Right lung (tissue), 5 donors: ENCODE measurements around the gene ENOX2. TPM values are rescaled to one million over a fixed set of nuclear protein-coding genes. Genes with fewer than 3 reads are reported as not detected.

Experiments
- DNase-seq, 2 donors: peaks; one replicate each; pipeline ENCODE4 v3.0.0-alpha.2; 2013
- polyA plus RNA-seq, 5 donors: library from polyadenylated mRNA; unstranded; fragments of 120-200 nt; gene quantifications; one replicate each; pipeline versions ENCODE4 v1.2.1 to v1.2.3, GENCODE V29; 2013; ENCODE audit warnings: inconsistent platforms in 1 of 5, low replicate concordance in 1 of 5; ENCODE audit not compliant: insufficient read length in 5 of 5, insufficient read depth in 1 of 5

ENOX2 gene
- polyA plus RNA-seq, 5 donors: 1.6 to 10.7 (median 8.8) TPM

DNA sequence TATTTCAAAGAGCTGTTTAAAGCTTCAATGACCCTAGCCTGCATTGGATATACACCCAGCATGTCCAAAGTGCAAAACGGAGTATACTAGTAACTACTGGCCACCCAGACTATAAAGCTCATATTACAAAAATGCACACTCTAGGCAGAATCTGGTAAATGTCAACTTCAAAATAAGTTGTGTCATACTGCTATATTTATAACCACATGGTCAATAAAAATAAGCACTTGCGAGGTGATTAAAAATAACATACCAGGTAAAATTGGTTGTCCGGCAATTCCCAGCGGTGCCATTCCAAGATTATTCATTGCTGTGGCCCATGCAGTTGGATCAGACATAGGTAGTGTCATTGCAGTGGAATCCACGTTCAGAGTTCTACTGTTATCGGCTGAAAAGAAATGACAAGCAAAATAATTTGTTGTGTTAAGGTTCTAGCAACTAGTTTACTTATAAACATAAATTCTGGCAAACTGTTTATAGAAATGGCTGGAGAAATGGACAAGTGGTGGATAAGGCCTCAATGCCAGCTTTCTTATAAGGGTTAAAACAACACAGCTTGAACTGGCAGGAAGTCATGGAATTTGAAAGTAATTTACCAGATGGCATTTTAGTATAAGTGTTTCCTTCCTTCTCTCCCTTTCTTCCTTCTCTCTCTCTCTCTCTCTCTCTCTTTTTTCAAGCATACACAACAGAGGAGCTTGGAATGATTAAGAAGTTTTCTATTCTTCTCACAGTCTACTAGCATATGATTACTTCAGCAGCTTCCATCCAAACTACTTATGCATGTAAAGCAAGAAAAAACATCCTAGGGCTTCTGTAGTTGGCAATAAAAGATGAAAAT, 199.9 kb downstream of the ENOX2 start:
- no peak for DNase-seq

DNA sequence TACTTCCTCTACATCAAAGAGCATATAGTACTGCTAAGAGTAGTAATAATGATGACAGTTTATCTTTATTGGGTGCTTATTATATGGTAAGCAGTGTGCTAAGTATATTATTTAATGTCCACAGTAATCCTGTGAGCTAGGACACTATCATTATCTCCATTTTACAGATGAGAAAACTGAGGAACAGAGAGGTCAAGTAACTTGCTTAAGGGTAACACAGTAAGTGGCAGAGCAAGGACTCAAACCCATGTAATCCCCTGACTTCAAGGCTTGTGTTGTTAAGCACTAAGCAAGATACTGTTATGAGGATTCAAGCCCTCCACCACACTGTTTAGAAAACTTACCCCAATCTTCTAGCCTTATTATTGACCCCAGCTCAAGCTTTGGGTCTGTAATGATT, 202.4 kb downstream of the ENOX2 start:
- no peak for DNase-seq

DNA sequence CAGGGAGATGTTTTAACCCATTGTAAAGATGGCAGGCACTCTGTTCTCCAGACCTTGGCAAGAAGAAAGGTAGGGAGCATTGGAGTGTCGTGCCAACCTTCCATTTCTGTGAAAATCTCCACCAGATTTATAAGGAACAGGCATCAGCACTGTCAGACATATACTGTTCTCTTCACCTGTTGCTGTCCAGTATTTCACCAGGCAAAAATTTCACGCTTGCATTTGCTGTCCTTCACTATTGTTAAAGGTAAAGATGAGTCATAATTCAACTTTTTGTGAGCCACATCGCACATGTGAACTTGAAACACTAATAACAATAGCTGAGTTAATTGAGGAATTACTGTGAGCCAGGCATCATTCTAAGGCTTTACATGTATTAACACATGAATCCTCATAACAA, 203.4 kb downstream of the ENOX2 start:
- DNase-seq: no peak

DNA sequence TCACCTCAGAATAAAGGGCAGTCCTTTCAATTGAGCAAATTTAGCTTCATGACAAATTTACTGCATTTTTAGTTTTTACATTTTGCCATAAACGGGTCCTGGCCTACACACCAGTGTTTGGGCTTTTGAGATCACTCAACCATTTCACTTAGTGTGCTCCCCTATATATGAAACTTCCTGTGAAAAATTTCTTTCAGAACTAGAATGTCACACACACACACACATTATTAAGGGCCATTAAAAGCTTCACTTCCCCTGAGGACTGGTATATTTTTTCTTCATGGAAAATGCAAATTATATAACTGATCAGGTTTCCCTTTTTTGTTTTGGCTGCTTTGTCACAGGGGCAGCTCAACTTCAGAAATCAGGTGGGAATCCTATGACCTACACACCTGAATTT, 206.5 kb downstream of the ENOX2 start:
- no peak for DNase-seq

GRCh38 chrX:130695931-130696330, 207.1 kb downstream of the ENOX2 start:
- DNase-seq: no peak

- DNase-seq: no peak
Observed at GRCh38 chrX:130694983-130695382, 208.0 kb downstream of the ENOX2 start.

- DNase-seq: no peak
Observed at GRCh38 chrX:130691576-130691975, 211.4 kb downstream of the ENOX2 start.

- DNase-seq: no peak
Observed at GRCh38 chrX:130688360-130688759, 214.6 kb downstream of the ENOX2 start.

DNA sequence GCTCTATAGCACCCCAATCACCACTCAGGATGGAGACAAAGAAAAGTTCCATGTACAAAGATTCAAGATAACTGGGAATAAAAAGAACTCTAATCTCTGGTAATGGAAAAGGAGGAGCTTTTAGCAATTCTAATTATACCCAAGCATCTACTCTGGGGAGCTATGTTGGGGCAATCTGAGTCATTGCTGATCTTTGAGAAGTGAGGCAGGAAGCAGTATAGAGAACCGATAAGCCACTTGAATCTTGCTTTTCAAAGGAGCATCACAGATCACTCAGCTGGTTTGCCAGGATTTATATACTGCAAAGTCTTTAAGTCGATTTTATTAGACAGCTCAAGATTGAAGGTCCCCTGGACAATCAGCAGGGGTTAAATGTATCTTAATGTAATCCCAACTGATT, 220.0 kb downstream of the ENOX2 start:
- no peak for DNase-seq

GRCh38 chrX:130680164-130681035, 222.6 kb downstream of the ENOX2 start:
- no peak for DNase-seq

DNA sequence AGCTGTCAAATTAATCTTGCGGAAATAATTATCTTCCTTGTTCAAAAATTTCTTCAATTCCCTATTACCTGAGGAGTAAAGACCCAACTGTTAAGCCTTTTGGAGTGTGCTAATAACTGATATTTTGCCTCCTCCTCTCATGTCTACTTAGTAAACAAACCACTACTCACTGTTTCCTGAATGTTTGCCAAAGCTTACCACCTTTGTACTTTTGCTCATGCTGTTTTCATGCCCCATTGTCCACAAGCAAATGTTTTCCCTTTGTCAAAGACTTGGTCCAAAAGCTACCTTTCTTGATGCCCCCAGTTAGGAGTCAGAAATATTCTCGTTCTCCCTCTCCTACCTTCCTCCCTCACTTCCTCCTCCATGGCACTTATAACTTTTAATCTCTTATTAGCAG, 226.1 kb downstream of the ENOX2 start:
- DNase-seq: no peak

DNA sequence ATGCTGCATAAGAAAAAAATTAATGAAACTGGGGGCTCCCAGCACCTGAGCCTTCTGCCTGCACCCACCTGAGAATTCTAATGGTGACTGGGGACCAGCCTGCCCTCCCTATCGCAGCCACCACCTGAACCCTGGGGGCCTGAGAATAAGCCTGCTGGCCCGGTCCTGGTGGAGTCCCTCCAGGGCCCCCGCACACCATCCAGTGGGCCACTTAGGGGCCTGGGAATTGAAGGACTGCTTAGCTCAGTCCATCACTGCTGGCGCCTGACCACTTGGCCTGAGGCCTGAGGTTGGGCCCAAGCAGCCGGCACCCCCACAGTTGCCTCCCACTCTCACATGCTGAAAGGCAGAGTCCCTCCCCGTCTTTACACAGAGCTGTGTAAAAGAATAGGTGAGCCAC, 230.8 kb downstream of the ENOX2 start:
- no peak for DNase-seq

- DNase-seq: no peak
Observed at GRCh38 chrX:130669233-130669632, 233.8 kb downstream of the ENOX2 start.

- no peak for DNase-seq
Observed at GRCh38 chrX:130665263-130665662, 237.7 kb downstream of the ENOX2 start.

DNA sequence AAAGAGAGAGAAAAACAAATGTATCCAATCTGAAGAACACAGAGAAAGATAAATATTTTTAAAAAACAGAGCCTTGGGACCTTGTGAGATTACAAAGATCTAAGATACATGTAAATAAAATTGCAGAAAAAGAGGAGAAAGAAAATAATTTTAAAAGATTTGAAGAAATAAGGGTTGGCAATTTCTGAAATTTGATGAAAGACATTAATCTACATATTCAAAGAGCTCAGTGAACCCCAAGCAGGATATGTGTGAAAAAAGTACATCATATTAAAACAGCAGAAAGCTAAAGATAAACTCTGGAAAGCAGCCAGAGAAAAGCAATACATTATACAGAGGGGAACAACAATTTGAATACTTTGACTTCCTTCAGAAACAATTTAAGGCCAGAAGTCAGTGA, 244.7 kb downstream of the ENOX2 start:
- no peak for DNase-seq

- no peak for DNase-seq
Observed at GRCh38 chrX:130654409-130654950, 248.5 kb downstream of the ENOX2 start.

GRCh38 chrX:130652824-130653578, 250.0 kb downstream of the ENOX2 start:
- no peak for DNase-seq

- no peak for DNase-seq
Observed at GRCh38 chrX:130649738-130650137, 253.3 kb downstream of the ENOX2 start.

DNA sequence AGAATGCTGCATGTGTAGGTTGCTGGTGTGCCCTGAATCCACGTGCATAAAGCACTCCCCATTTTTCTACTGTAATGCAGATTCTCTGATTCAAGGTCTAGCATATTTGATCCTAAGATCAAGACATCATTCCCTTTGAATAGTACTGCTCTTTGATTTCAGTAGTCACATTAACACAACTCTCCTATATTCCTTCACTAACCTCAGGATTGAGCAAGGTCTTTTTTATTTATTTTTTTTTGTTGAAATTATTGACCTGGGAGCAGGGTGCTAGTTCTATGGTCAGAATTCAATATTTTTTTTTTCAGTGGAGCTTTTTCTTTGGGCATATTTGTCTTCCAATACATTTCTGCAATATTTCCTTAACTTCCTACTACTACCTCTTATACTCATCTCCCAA, 255.5 kb downstream of the ENOX2 start:
- no peak for DNase-seq

- DNase-seq: no peak
Observed at GRCh38 chrX:130645955-130646583, 256.9 kb downstream of the ENOX2 start.

- DNase-seq: no peak
Observed at GRCh38 chrX:130637591-130637990, 265.4 kb downstream of the ENOX2 start.
